NAMALWA (cell line): Measurements from ENCODE around the gene MYO1B.

ENCODE experiments used
- DNase-seq: peaks from one replicate; pipeline ENCODE4 v3.0.0-alpha.2; 2015; ENCODE audit warnings: low spot score

MYO1B gene

DNA sequence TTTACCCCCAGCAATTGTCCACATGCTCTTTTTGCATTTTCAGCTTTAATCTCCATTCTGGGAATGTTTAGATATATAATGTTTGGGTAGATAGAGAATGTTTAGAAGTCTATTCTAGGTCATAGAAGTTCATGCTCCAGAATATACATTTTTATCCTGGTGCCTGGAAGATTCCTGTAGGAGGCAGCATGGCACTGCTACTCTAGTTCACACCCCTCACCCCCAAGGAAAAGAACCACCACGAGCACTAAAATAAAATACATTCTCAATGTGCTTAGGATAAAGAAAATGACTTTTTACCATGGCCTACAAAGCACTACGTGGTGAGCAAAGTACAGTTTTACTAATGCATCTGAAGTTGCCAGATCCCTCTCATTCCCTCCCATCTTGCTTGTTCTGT is 53.8 kb downstream of the MYO1B start:
- no peak for DNase-seq

GRCh38 chr2:191299866-191300265 is 54.7 kb downstream of the MYO1B start:
- DNase-seq: no peak

DNA sequence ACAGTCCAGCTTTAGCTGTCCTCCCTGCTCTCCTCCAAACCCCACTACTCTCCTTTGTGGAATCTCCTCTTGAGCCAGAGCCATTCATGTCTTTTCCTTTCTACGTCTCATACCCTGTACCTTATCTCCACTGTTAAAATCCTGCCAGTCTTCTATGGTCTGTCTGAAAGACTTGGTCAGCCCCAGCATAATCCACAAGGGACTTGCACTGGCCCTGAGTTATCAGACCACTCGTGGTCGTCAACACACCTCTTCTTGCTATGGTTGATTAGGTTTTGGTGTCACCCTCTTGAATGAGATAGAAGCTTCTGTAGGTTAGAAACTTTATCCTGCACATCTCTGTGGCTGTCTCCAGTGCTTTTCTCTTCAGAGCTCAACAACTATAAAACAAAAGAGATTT is 56.8 kb downstream of the MYO1B start:
- no peak for DNase-seq

DNA sequence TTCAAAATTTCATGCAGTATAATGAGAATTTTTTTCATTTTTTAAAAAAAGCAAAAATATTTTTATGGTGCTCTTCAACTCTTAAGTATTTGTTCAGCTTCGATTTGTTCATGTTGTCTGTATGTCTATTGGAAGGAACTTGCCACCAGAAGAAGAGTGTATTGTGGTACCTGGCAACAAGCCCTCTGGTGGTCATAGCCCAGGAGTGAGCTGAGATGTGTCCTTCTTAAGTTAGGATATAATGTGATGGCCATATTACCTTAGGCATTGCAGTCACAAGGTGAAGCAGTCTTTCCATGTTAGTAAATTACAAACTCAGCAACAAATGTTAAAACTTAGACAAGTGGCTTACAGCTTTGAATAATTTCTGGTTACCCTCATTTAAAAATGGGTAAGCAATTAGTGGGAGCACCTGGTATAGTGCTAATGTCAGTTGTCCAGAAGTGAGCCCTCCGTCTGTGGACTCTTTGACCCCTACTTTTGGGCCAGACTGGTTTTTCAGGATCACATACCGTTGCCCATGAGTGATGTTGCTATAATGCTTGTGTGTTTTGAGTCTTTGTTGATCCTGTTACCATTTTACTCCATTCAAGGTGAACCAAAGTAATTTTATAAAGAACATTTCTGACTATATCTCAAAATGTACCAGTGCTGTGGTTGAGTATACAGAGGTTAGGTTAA is 57.4 kb downstream of the MYO1B start:
- DNase-seq: peak; percentile 37

DNA sequence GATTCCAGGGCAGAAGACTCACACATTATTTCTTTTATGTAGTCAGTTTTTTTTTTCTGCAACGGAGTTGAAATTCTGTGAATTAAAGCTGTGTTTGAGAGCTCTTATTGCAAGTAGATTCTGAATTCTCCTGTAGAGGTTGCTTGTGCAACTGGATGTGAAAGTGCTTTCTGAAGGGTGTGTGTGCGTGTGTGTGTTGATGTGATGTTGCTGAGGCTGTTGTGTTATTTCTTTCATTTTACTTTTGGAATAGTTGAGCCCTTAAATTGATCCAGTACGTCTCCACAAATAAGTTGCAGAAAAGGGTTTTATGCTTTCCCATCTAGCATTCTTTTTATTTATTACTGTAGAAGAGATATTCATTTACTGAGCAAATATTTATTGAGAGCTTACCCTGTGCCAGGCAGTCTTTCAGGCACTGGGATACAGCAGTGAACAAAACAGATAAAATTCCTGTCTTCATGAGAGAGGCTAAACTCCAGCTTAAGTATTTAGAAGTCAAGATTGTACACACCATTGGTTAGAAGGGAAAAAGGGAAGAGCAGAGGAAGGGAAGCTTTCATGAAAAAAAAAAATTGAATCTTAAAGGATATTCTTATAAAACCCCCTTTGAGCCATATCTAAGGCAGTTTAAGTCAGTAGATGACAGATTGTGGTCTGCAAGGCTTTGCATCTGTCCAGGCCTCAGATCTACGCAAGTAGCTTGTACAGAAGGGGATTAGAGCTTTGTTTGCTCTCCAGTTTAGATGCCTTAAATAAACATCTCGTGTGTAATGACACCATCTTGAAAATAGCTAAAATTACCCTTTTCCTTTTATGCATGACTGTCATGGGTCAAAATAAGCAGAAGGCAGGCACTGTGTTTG is 58.2 kb downstream of the MYO1B start:
- no peak for DNase-seq

DNA sequence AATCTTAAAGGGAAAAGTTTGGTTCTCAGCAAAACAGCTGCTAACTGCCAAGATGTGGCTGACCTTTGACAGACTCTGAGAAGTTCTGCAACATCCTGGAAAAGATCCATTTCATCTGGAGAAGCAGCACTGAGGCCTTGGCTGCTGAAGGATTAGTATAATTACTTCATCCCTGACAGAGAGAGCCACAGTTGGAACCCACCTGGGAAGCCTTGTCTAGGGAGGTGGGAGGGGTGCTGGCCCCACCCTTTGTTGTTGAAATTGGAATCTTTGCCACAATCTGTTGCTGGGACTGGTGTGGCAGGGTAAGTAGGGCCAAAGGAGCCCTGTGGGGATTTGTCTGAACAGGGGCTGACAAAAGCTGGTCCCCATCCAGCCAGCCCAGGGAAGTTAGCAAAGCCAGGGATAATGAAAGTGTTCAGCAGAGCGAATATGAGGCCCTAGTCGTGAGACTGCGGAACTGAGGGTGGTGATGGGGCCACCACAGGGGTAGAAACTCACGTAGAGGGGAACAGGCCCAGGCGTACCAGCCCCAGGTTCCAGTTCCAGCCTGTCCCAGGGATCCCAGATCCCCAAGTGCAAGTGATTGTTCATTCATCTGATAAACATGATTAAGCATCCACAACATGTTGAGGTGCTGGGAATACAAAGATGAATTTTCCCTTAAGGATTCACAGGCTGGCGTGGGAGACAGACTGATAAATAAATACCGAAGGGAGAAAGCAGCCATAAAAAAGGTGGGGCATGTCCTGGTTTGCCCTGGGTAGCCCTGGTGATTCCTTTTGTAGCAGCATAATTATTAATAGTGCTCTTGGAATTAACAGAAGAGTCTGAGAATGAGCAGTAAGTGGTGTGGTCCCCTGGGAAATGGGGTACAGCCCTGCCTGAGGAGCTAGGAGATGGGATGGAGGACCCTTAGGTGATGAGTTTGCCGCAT is 60.0 kb downstream of the MYO1B start:
- DNase-seq: no peak

- no peak for DNase-seq
Observed at GRCh38 chr2:191308026-191308425, 62.8 kb downstream of the MYO1B start.

- no peak for DNase-seq
Observed at GRCh38 chr2:191311156-191311555, 66.0 kb downstream of the MYO1B start.

- no peak for DNase-seq
Observed at GRCh38 chr2:191311627-191312026, 66.4 kb downstream of the MYO1B start.

GRCh38 chr2:191312163-191312562 is 67.0 kb downstream of the MYO1B start:
- DNase-seq: no peak

DNA sequence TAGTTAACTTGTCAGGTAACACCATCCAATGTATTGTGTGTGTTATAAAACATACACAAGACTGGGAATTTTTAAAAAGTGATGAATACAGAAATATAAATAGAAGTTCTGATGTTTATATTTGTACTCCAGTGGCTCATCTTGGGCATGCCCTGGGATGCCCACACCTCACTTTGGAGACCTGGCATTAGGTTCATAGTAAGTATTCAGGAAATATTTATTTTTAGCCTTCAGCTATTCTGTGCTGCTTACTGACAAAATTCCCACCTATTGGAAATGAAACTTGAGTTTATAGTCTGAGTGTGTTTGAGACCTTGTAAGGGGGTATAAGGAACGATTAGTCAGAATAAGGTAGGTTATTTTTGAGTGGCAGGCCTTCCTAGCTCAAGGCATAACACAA is 67.5 kb downstream of the MYO1B start:
- no peak for DNase-seq

- DNase-seq: no peak
Observed at GRCh38 chr2:191314697-191315364, 69.6 kb downstream of the MYO1B start.

DNA sequence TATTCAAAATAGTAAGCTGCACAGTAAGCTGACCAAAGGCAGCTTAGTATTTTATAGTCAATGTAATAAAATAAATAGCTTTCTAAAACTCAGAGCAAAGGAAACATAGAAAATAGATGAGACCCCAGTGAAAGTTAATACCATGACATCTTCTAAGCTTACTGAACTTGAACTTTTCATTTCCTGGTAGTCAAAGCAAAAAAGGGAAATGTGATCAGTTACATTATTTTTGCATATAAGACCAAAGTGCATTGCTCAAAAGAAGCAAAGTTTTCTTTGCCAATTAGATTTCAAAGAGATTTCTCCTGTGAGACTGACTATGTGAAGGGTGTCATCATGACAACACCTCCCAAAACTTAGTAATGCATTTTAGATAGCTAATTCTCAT is 70.2 kb downstream of the MYO1B start:
- DNase-seq: no peak

DNA sequence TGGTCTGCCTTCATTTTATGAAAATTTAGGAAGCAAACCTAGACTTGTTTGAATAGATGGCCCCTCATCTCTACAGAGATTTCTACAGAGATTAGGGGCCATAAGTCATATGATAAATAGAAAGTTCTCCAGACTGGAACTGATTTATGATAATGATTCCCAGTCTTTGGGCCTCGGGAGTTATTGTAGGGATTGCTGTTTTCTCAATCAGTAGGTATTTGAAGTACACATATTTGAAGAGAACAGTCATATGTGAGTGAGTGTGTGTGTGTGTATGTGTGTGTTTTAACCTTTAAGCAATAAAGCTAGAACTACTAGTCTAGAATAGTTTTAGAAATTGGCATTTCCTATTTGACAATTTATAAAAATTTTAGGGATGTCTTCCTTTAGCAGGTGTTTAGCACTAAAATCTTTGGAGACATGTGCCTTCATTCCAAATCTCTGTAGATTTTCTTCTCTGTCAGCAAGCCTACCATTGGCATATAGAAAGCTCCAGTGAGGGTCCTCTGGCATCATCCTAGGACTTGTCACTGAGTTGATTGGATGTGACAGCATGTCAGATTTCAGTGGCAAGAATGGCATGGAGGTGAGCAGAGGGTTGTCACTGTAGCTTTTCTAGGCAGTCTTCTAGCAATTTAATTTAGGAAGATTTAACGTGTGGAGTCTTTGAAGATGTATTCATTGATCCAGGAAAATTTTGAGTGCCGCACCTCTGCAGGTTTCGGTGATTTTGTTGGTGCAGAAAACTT is 71.2 kb downstream of the MYO1B start:
- no peak for DNase-seq

- no peak for DNase-seq
Observed at GRCh38 chr2:191318037-191318728, 73.0 kb downstream of the MYO1B start.

DNA sequence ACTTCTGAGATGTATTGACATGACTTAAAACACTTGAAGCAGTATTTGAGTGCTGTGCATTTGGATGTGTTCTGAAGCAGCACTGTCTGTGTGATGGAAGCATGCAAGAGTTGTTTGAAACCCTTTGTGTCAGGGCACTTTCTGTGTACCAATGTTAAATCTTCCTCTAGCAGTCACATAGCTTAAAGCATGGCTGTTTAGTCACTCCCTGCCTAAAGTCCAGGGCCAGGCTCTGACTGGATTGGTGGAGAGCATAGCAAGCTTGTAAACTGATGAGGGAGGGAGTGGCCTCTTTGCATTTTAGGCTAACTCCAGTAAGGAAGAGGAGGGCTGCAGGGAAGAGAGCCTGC is 73.5 kb downstream of the MYO1B start:
- DNase-seq: no peak

DNA sequence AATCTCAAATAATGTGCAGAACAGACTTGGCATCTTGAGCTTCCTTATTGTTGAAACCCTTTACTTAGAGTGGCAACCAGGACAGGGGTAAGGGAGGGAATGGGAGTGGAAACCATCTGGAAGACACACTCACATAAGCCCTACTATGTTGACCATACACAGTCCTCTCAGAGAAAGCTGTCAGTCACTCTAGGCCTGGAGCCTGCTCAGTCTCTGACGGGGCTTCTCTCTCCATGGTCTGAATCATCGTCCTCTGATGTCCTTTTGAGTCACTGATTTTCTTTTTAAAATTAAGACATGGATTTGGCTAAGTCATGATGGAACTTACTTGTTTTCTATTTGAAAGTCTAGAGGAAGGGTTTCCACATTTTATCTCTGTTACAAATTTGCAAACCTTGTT is 74.0 kb downstream of the MYO1B start:
- no peak for DNase-seq

- DNase-seq: no peak
Observed at GRCh38 chr2:191320881-191321280, 75.7 kb downstream of the MYO1B start.

DNA sequence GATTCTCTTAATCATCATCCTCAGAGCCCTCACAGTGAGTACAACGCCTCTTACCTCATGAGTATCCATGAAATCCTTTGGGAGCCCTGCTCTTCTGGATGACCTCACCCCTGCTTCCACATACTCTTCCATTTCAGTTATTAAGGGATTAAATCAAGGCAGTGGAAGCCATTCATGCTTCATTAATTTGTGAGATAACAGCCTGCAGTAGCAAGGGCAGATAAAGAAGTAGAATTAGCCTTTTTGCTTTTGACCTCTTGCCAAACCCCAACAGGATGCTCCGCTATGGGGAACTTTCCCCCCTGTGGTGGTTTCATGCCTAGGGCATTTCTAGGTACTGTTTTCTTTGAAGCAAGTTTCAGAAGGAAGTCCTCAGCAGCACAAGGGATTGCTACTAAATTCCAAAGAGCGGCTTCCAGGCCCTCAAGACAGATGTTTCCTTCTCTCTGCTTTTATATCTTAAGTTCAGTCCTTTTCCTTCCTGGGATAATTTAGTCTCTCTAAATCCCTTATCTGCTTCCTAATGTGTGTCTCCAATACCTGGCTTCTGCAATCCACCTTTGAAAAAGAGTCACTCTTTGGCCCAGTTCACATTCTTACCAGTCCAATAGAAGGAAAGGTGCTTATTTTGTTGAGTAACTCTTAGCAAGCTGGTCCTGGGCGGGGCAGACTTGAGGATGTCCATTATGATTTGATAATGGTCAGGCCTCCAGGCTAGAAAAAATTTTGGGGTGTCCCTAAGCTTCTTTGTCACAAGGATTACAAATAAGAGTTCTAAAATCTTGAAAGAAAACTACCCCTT is 76.9 kb downstream of the MYO1B start:
- DNase-seq: peak; percentile 9
